ENCODE measurements around the gene HDGFL2. TPM values are rescaled to one million over a fixed set of nuclear protein-coding genes. Genes with fewer than 3 reads are reported as not detected.

Gene HDGFL2
- total RNA-seq, 1 experiment from 2014 or later, result 75.2 TPM

DNA sequence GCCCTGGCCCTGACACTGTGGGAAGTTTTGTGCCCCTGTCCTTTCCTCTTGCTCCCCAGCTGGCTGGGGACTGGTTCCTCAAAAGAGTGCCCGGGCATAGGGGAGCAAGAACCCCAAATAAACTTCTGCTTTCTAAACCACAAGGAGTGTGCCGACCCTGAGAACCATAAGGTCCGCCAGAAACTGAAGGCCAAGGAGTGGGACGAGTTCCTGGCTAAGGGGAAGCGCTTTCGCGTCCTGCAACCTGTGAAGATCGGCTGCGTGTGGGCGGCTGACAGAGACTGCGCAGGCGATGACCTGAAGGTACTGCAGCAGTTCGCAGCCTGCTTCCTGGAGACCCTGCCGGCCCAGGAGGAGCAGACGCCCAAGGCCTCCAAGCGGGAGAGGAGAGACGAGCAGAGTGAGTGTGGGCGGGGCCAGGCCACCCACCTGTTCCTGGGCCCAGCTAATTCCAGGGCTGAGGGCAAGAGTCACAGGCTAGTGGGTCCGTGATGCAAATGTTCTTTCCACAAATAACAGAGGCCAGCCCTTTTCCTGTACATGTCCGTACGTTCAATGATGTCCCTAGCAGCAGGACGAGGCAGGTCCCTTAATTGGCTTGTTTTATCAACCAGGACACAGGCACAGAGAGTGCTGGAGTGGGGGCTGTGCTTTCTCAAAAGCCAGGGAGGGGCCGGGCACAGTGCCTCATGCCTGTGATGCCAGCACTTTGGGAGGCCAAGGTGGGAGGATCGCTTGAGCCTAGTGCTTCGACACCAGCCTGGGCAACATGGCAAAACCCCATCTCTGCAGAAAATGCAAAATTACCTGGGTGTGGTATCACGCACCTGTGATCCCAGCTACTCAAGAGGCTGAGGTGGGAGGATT, 40.1 kb upstream of the HDGFL2 start:
- Histone ChIP-seq H3K9ac (ENCODE audit: low read length) (no peak overlapping the region), H3K9me3 (ENCODE audit: control insufficient read depth in 1 of 2, insufficient read depth in 1 of 2, low read depth in 1 of 2, low read length in 2 of 2) (no peaks in the 10 kb centered on the region), H4K20me1 (ENCODE audit: insufficient read depth) (no peaks in the 10 kb centered on the region), H3K79me2 (ENCODE audit: insufficient read depth, low read length) (peaks cover 14% of the 10 kb centered on the region), H2AFZ (ENCODE audit: low read depth, low read length, poor library complexity, severe bottlenecking) (no peak overlapping the region), H3K4me2 (ENCODE audit: low read length) (no peak overlapping the region), H3K36me3 (ENCODE audit: control insufficient read depth in 1 of 2, insufficient read depth in 2 of 2, low read length in 2 of 2) (peaks cover 45 to 67% of the 10 kb centered on the region in 2 experiments; a peak in 3 of 4 replicates), H3K4me1 (ENCODE audit: control insufficient read depth in 1 of 2, insufficient read depth in 2 of 2, low read length in 2 of 2) (no peaks in the 10 kb centered on the region), H3K9me2 (ENCODE audit: insufficient read depth) (no peaks in the 10 kb centered on the region), H3K27ac (ENCODE audit: low read depth, low read length) (no peak overlapping the region), H3K27me3 (ENCODE audit: insufficient read depth, low read length) (no peaks in the 10 kb centered on the region), H3K4me3 (replicated peaks in 1 of 2; ENCODE audit: low read depth in 1 of 2, low read length in 2 of 2) (no peak overlapping the region)
- CTCF ChIA-PET, result no interaction called here
- DNase-seq (ENCODE audit: low read depth, low spot score) (no peak), ATAC-seq (no peak)
- RAD21 ChIA-PET (ENCODE audit: low non-redundant PET in 1 of 2, low total read pairs in 2 of 2, uncharacterized antibody in 2 of 2, unreplicated experiment in 2 of 2), result no interaction called here
- no TSS peak for BruUV-seq (replicated peaks)
- intact Hi-C loops (cut with micrococcal nuclease), result no loop called here
- POLR2A ChIA-PET, result no interaction called here
- no peak for TF ChIP-seq EGR1 (IDR thresholded peaks at IDR 0.05; ENCODE audit: low read depth)
- no peak for TF ChIP-seq REST (IDR thresholded peaks at IDR 0.05; ENCODE audit: low read depth)
- TF ChIP-seq ZFX (IDR thresholded peaks at IDR 0.05), result no peak
- no peak for TF ChIP-seq EZH2phosphoT487 (IDR thresholded peaks at IDR 0.05; ENCODE audit: borderline replicate concordance)
- TF ChIP-seq FOSL1 (IDR thresholded peaks at IDR 0.05; ENCODE audit: low read depth), result no peak
- no peak for TF ChIP-seq ZNF274 (IDR thresholded peaks at IDR 0.05; ENCODE audit: low read depth, low read length)
- no peak for TF ChIP-seq POLR2A (IDR thresholded peaks at IDR 0.05; ENCODE audit: borderline replicate concordance, extremely low read depth, insufficient read depth, insufficient read length)
- no peak for TF ChIP-seq SRF (IDR thresholded peaks at IDR 0.05; ENCODE audit: low read depth)
- no peak for TF ChIP-seq SIN3A (IDR thresholded peaks at IDR 0.05; ENCODE audit: low read depth)
- no peak for TF ChIP-seq EZH2 (IDR thresholded peaks at IDR 0.05)
- TF ChIP-seq JUND (IDR thresholded peaks at IDR 0.05), result no peak
- TF ChIP-seq ZBTB33 (IDR thresholded peaks at IDR 0.05; ENCODE audit: extremely low read depth, insufficient replicate concordance, low read length), result no peak
- TF ChIP-seq CTCF (IDR thresholded peaks at IDR 0.05 in 2 of 3, conservative IDR thresholded peaks at IDR 0.05 in 1 of 3; ENCODE audit: borderline replicate concordance in 1 of 3, insufficient read depth in 1 of 3, low read depth in 2 of 3, low read length in 2 of 3), result no peak
- TF ChIP-seq ELF1 (IDR thresholded peaks at IDR 0.05; ENCODE audit: borderline replicate concordance, low read depth), result no peak
